Fibroblast of lung (primary cell): ENCODE data around the gene ERLIN1. TPM values are rescaled to one million over a fixed set of nuclear protein-coding genes. Genes with fewer than 3 reads are reported as not detected.

Experiments
- DNase-seq, 2 donors: peaks; one replicate each; pipeline versions ENCODE4 v3.0.0 to v3.0.0-alpha.2; 2010; ENCODE audit warnings: low read depth in 2 of 2
- H2AFZ ChIP-seq: 2 replicates; pipeline ENCODE4 v1.5.1; 2012; ENCODE audit warnings: low read length, control low read depth, inconsistent platforms
- H3K27ac ChIP-seq: 2 replicates; pipeline ENCODE4 v1.5.1; 2011; ENCODE audit warnings: low read length, control low read depth; ENCODE audit not compliant: insufficient read depth
- H3K27me3 ChIP-seq: 2 replicates; pipeline ENCODE4 v1.5.1; 2011; ENCODE audit warnings: mild to moderate bottlenecking, low read length; ENCODE audit not compliant: control insufficient read depth, insufficient read depth
- H3K36me3 ChIP-seq: 2 replicates; pipeline ENCODE4 v1.5.1; 2011; ENCODE audit warnings: low read length; ENCODE audit not compliant: control insufficient read depth, insufficient read depth
- H3K4me1 ChIP-seq: 2 replicates; pipeline ENCODE4 v1.5.1; 2011; ENCODE audit warnings: low read length; ENCODE audit not compliant: control insufficient read depth, insufficient read depth; ENCODE audit errors: extremely low read depth
- H3K4me2 ChIP-seq: 2 replicates; pipeline ENCODE4 v1.5.1; 2011; ENCODE audit warnings: low read length, control low read depth; ENCODE audit not compliant: insufficient read depth; ENCODE audit errors: extremely low read depth
- H3K4me3 ChIP-seq, 4 experiments: fragments of 200-600 bp in 1 of 4; sonication (generic) in 1 of 4; replicated peaks in 1 of 4; 2 replicates each; pipeline ENCODE4 v1.5.1; 2011 to 2016; ENCODE audit warnings: low read length in 4 of 4, low read depth in 3 of 4, mild to moderate bottlenecking in 3 of 4, control low read depth in 2 of 4, inconsistent platforms in 1 of 4, mixed read lengths in 1 of 4; ENCODE audit not compliant: insufficient read depth in 1 of 4; ENCODE audit errors: control extremely low read depth in 1 of 4
- H3K79me2 ChIP-seq: 2 replicates; pipeline ENCODE4 v1.5.1; 2012; ENCODE audit warnings: mild to moderate bottlenecking, low read length, inconsistent platforms; ENCODE audit not compliant: control insufficient read depth, insufficient read depth
- H3K9ac ChIP-seq: 2 replicates; pipeline ENCODE4 v1.5.1; 2011; ENCODE audit warnings: mild to moderate bottlenecking, low read length, control low read depth; ENCODE audit not compliant: insufficient read depth
- H3K9me3 ChIP-seq: 2 replicates; pipeline ENCODE4 v1.5.1; 2012; ENCODE audit warnings: low read depth, low read length; ENCODE audit not compliant: control insufficient read depth, insufficient read depth
- H4K20me1 ChIP-seq: 2 replicates; pipeline ENCODE4 v1.5.1; 2011; ENCODE audit warnings: low read length; ENCODE audit not compliant: control insufficient read depth, insufficient read depth; ENCODE audit errors: extremely low read depth
- CTCF ChIP-seq, 2 donors: IDR thresholded peaks in 1 of 2; conservative IDR thresholded peaks in 1 of 2; 1 replicate in 1 of 2; 2 replicates in 1 of 2; pipeline ENCODE4 v1.5.1; 2011 to 2012; ENCODE audit warnings: low read length in 2 of 2, control low read depth in 1 of 2, inconsistent platforms in 1 of 2, low read depth in 1 of 2, mild to moderate bottlenecking in 1 of 2
- EZH2 ChIP-seq: IDR thresholded peaks from 2 replicates; pipeline ENCODE4 v1.5.1; 2012; ENCODE audit warnings: low read length, control low read depth, mild to moderate bottlenecking; ENCODE audit errors: missing control alignments
- polyA plus RNA-seq, 2 donors: library from polyadenylated mRNA; depleted of rRNA in 1 of 2; stranded (reverse) in 1 of 2; unstranded in 1 of 2; fragments of >200 nt; gene quantifications; 2 replicates each; pipeline ENCODE4 v1.2.1, GENCODE V29; 2011 to 2012; ENCODE audit warnings: missing spikeins in 1 of 2
- total RNA-seq: library from RNA; depleted of rRNA; stranded (reverse); fragments of >200 nt; gene quantifications from 2 replicates; pipeline ENCODE4 v1.2.1, GENCODE V29; 2014

The ERLIN1 gene
- total and polyA plus RNA-seq, 2 donors (not counting 1 experiment from before 2014, with no cell fraction given) = 52.8 to 74.7 TPM

- no peak for DNase-seq
- H3K4me1 ChIP-seq = no peaks in the 10 kb centered on the region
- TF ChIP-seq CTCF (conservative IDR thresholded peaks at IDR 0.05 in 1 of 2, IDR thresholded peaks at IDR 0.05 in 1 of 2; ENCODE audit: low read depth in 1 of 2, low read length in 2 of 2) (no peak), EZH2 (no peak)
- no peak overlapping the region for H2AFZ ChIP-seq
- H3K4me3 ChIP-seq = no peak overlapping the region
- peaks cover 6% of the 10 kb centered on the region for H3K36me3 ChIP-seq
- H3K9ac ChIP-seq = no peak overlapping the region
- H3K27me3 ChIP-seq = no peaks in the 10 kb centered on the region
- no peaks in the 10 kb centered on the region for H3K79me2 ChIP-seq
- H4K20me1 ChIP-seq = no peaks in the 10 kb centered on the region
- no peak overlapping the region for H3K27ac ChIP-seq
- H3K9me3 ChIP-seq = no peaks in the 10 kb centered on the region
- H3K4me2 ChIP-seq = no peak overlapping the region
Measured at GRCh38 chr10:100157156-100157555, 28.7 kb downstream of the ERLIN1 start.

- Histone ChIP-seq H3K36me3 (peaks cover 11% of the 10 kb centered on the region), H3K4me1 (no peaks in the 10 kb centered on the region), H4K20me1 (no peaks in the 10 kb centered on the region), H3K79me2 (no peaks in the 10 kb centered on the region), H3K4me2 (no peak overlapping the region), H3K9me3 (no peaks in the 10 kb centered on the region), H2AFZ (no peak overlapping the region), H3K9ac (no peak overlapping the region), H3K27me3 (no peaks in the 10 kb centered on the region), H3K27ac (no peak overlapping the region), H3K4me3 (no peak overlapping the region)
- DNase-seq = no peak
- no peak for TF ChIP-seq CTCF (conservative IDR thresholded peaks at IDR 0.05 in 1 of 2, IDR thresholded peaks at IDR 0.05 in 1 of 2; ENCODE audit: low read depth in 1 of 2, low read length in 2 of 2)
- no peak for TF ChIP-seq EZH2
Measured at GRCh38 chr10:100155936-100156335, 29.9 kb downstream of the ERLIN1 start.

- Histone ChIP-seq H3K4me1 (no peaks in the 10 kb centered on the region), H4K20me1 (no peaks in the 10 kb centered on the region), H2AFZ (no peak overlapping the region), H3K79me2 (no peaks in the 10 kb centered on the region), H3K27me3 (no peaks in the 10 kb centered on the region), H3K4me3 (no peak overlapping the region), H3K9ac (no peak overlapping the region), H3K4me2 (no peak overlapping the region), H3K27ac (no peak overlapping the region), H3K36me3 (peaks cover 14% of the 10 kb centered on the region), H3K9me3 (no peaks in the 10 kb centered on the region)
- TF ChIP-seq CTCF (conservative IDR thresholded peaks at IDR 0.05 in 1 of 2, IDR thresholded peaks at IDR 0.05 in 1 of 2; ENCODE audit: low read depth in 1 of 2, low read length in 2 of 2) = no peak
- no peak for DNase-seq
Measured at GRCh38 chr10:100154666-100155065, 31.2 kb downstream of the ERLIN1 start.
